Liver (tissue), 9 donors: ENCODE measurements around the gene KCNK18. TPM values are rescaled to one million over a fixed set of nuclear protein-coding genes. Genes with fewer than 3 reads are reported as not detected.
"Not testable (repeated sequence)": the region's sequence is repeated elsewhere in the genome, so short reads cannot be mapped to it uniquely, and the experiment has no call there.

Experiments
- DNase-seq: peaks from one replicate; pipeline ENCODE4 v3.0.0-alpha.2; 2017; ENCODE audit warnings: low spot score
- H3K27ac ChIP-seq, 2 donors: one replicate each; pipeline ENCODE4 v1.7.0; 2013; ENCODE audit warnings: inconsistent platforms in 2 of 2, low read length in 2 of 2, control low read depth in 1 of 2, low read depth in 1 of 2, mild to moderate bottlenecking in 1 of 2
- H3K27me3 ChIP-seq, 4 donors: one replicate each; pipeline versions ENCODE4 v1.6.1 to v1.7.0; 2013; ENCODE audit warnings: low read length in 3 of 4, inconsistent platforms in 1 of 4, mild to moderate bottlenecking in 1 of 4, moderate library complexity in 1 of 4; ENCODE audit not compliant: control insufficient read depth in 4 of 4, insufficient read depth in 4 of 4
- H3K36me3 ChIP-seq, 4 donors: one replicate each; pipeline versions ENCODE4 v1.6.1 to v1.7.0; 2013; ENCODE audit warnings: low read length in 3 of 4, mild to moderate bottlenecking in 3 of 4, low read depth in 1 of 4, moderate library complexity in 1 of 4; ENCODE audit not compliant: control insufficient read depth in 4 of 4, insufficient read depth in 3 of 4
- H3K4me1 ChIP-seq, 4 donors: one replicate each; pipeline versions ENCODE4 v1.6.1 to v1.7.0; 2013; ENCODE audit warnings: low read length in 3 of 4, mild to moderate bottlenecking in 3 of 4, moderate library complexity in 1 of 4; ENCODE audit not compliant: control insufficient read depth in 4 of 4, insufficient read depth in 4 of 4
- H3K4me3 ChIP-seq, 3 donors: one replicate each; pipeline versions ENCODE4 v1.6.1 to v1.7.0; 2013; ENCODE audit warnings: low read length in 3 of 3, control low read depth in 1 of 3, low read depth in 1 of 3, mild to moderate bottlenecking in 1 of 3
- H3K9ac ChIP-seq, 2 donors: one replicate each; pipeline ENCODE4 v1.7.0; 2013; ENCODE audit warnings: low read length in 2 of 2, mild to moderate bottlenecking in 2 of 2, moderate library complexity in 2 of 2, control low read depth in 1 of 2, low read depth in 1 of 2
- H3K9me3 ChIP-seq, 4 donors: one replicate each; pipeline versions ENCODE4 v1.6.1 to v1.7.0; 2013; ENCODE audit warnings: low read length in 3 of 4; ENCODE audit not compliant: control insufficient read depth in 4 of 4
- ATF3 ChIP-seq: IDR thresholded peaks from 2 replicates; pipeline ENCODE4 v1.6.1; 2016; ENCODE audit warnings: antibody characterized with exemption
- CTCF ChIP-seq: fragments of 150-350 bp; IDR thresholded peaks from 2 replicates; pipeline ENCODE4 v1.5.1; 2017; ENCODE audit warnings: improper control_type of control experiment, low read depth, low read length; ENCODE audit not compliant: missing input control
- EGR1 ChIP-seq, 2 donors: IDR thresholded peaks; 2 replicates each; pipeline ENCODE4 v1.6.1; 2016 to 2018; ENCODE audit warnings: antibody characterized with exemption in 2 of 2, low read depth in 2 of 2
- FOXA1 ChIP-seq: IDR thresholded peaks from 2 replicates; pipeline ENCODE4 v1.6.1; 2016; ENCODE audit warnings: antibody characterized with exemption
- FOXA2 ChIP-seq: IDR thresholded peaks from 2 replicates; pipeline ENCODE4 v1.6.1; 2016; ENCODE audit warnings: antibody characterized with exemption
- GABPA ChIP-seq, 2 donors: IDR thresholded peaks in 1 of 2; conservative IDR thresholded peaks in 1 of 2; 2 replicates each; pipeline ENCODE4 v1.6.1; 2016; ENCODE audit warnings: antibody characterized with exemption in 2 of 2, mild to moderate bottlenecking in 1 of 2, moderate library complexity in 1 of 2
- HNF4A ChIP-seq, 2 donors: conservative IDR thresholded peaks; 2 replicates each; pipeline ENCODE4 v1.6.1; 2016; ENCODE audit warnings: antibody characterized with exemption in 2 of 2, mild to moderate bottlenecking in 2 of 2
- HNF4G ChIP-seq: IDR thresholded peaks from 2 replicates; pipeline ENCODE4 v1.6.1; 2016; ENCODE audit warnings: antibody characterized with exemption
- JUND ChIP-seq, 2 donors: IDR thresholded peaks; 2 replicates each; pipeline ENCODE4 v1.6.1; 2016; ENCODE audit warnings: antibody characterized with exemption in 2 of 2
- MAX ChIP-seq: IDR thresholded peaks from 2 replicates; pipeline ENCODE4 v1.6.1; 2016; ENCODE audit warnings: antibody characterized with exemption
- NR2F2 ChIP-seq: IDR thresholded peaks from 2 replicates; pipeline ENCODE4 v1.6.1; 2016; ENCODE audit warnings: antibody characterized with exemption
- RAD21 ChIP-seq, 2 donors: IDR thresholded peaks; 2 replicates each; pipeline ENCODE4 v1.6.1; 2016; ENCODE audit warnings: antibody characterized with exemption in 2 of 2, mild to moderate bottlenecking in 2 of 2
- RXRA ChIP-seq, 2 donors: IDR thresholded peaks; 2 replicates each; pipeline ENCODE4 v1.6.1; 2017 to 2018; ENCODE audit warnings: antibody characterized with exemption in 2 of 2, mild to moderate bottlenecking in 1 of 2
- SP1 ChIP-seq: IDR thresholded peaks from 2 replicates; pipeline ENCODE4 v1.6.1; 2018; ENCODE audit warnings: antibody characterized with exemption, mild to moderate bottlenecking
- TAF1 ChIP-seq: conservative IDR thresholded peaks from 2 replicates; pipeline ENCODE4 v1.6.1; 2016; ENCODE audit warnings: antibody characterized with exemption, mild to moderate bottlenecking
- YY1 ChIP-seq: IDR thresholded peaks from 2 replicates; pipeline ENCODE4 v1.6.1; 2016; ENCODE audit warnings: antibody characterized with exemption, mild to moderate bottlenecking
- ZBTB33 ChIP-seq: IDR thresholded peaks from 2 replicates; pipeline ENCODE4 v1.6.1; 2016; ENCODE audit warnings: antibody characterized with exemption
- WGBS: extraction: QIAGEN DNeasy Blood & Tissue Kit; methylation state at CpG from one replicate; pipeline ENCODE4 v1.1.7; 2013; 5-methylcytosine and 5-hydroxymethylcytosine counted together
- polyA plus RNA-seq, 2 donors: library from polyadenylated mRNA; stranded (reverse) in 1 of 2; unstranded in 1 of 2; fragments of 200-250 nt in 1 of 2; fragments of >200 nt in 1 of 2; fragmentation: Nextera tagmentation in 1 of 2; extraction: Ambion mirVana in 1 of 2; gene quantifications; one replicate each; pipeline versions ENCODE4 v1.2.1 to v1.2.3, GENCODE V29; 2013 to 2015
- total RNA-seq, 2 donors: library from RNA; depleted of rRNA; stranded (reverse); fragments of >200 nt; gene quantifications; one replicate each; pipeline ENCODE4 v1.2.3, GENCODE V29; 2014
- donor health status: healthy.
- donor health status: healthy.
- donor health status: healthy.
- donor health status: healthy.
- donor health status: healthy.

KCNK18 gene
- total and polyA plus RNA-seq, 4 donors, result not detected

GRCh38 chr10:117224881-117225280 lies 27.6 kb downstream of the KCNK18 start:
- no peak for DNase-seq
- no peaks in the 10 kb centered on the region for H3K27me3 ChIP-seq
- no peaks in the 10 kb centered on the region for H3K36me3 ChIP-seq
- no peak for TF ChIP-seq SP1
- no peak for TF ChIP-seq JUND (IDR thresholded peaks at IDR 0.05)
- no peak for TF ChIP-seq GABPA (IDR thresholded peaks at IDR 0.05 in 1 of 2, conservative IDR thresholded peaks at IDR 0.05 in 1 of 2)
- no peak overlapping the region for H3K9ac ChIP-seq
- no peak overlapping the region for H3K27ac ChIP-seq
- WGBS, result 73% methylated on average over 3 of the region's 3 CpGs
- no peaks in the 10 kb centered on the region for H3K9me3 ChIP-seq
- no peaks in the 10 kb centered on the region for H3K4me1 ChIP-seq
- no peak overlapping the region for H3K4me3 ChIP-seq

GRCh38 chr10:117226813-117227451 lies 29.6 kb downstream of the KCNK18 start:
- WGBS, result 23% methylated on average over 10 of the region's 10 CpGs
- TF ChIP-seq ATF3 (no peak), RAD21 (IDR thresholded peaks at IDR 0.05) (peak; percentile 70 to 80), CTCF (peak; percentile 43)
- DNase-seq, result peak; percentile 46

GRCh38 chr10:117228210-117228609 lies 30.9 kb downstream of the KCNK18 start:
- no peaks in the 10 kb centered on the region for H3K4me1 ChIP-seq
- no peaks in the 10 kb centered on the region for H3K27me3 ChIP-seq
- H3K9me3 ChIP-seq, result no peaks in the 10 kb centered on the region
- no peak overlapping the region for H3K9ac ChIP-seq
- no peak overlapping the region for H3K4me3 ChIP-seq
- TF ChIP-seq EGR1 (IDR thresholded peaks at IDR 0.05; ENCODE audit: low read depth in 2 of 2) (no peak), FOXA2 (no peak), HNF4G (no peak), YY1 (no peak), RXRA (IDR thresholded peaks at IDR 0.05) (no peak), JUND (IDR thresholded peaks at IDR 0.05) (no peak), GABPA (IDR thresholded peaks at IDR 0.05 in 1 of 2, conservative IDR thresholded peaks at IDR 0.05 in 1 of 2) (no peak), FOXA1 (no peak), ZBTB33 (no peak), NR2F2 (no peak), ATF3 (no peak), RAD21 (IDR thresholded peaks at IDR 0.05) (no peak), TAF1 (no peak), SP1 (no peak), MAX (no peak), CTCF (no peak), HNF4A (conservative IDR thresholded peaks at IDR 0.05) (no peak)
- DNase-seq, result no peak
- no peak overlapping the region for H3K27ac ChIP-seq
- H3K36me3 ChIP-seq, result no peaks in the 10 kb centered on the region

More at GRCh38 chr10:117226813-117227451, 29.6 kb downstream of the KCNK18 start:
- no peaks in the 10 kb centered on the region for H3K27me3 ChIP-seq
- no peak overlapping the region for H3K9ac ChIP-seq
- no peaks in the 10 kb centered on the region for H3K36me3 ChIP-seq
- no peaks in the 10 kb centered on the region for H3K9me3 ChIP-seq
- no peak overlapping the region for H3K27ac ChIP-seq
- H3K4me1 ChIP-seq, result no peaks in the 10 kb centered on the region
- H3K4me3 ChIP-seq, result no peak overlapping the region

GRCh38 chr10:117230107-117230506 lies 32.8 kb downstream of the KCNK18 start:
- not testable (repeated sequence) for DNase-seq, H3K4me1 ChIP-seq, H3K4me3 ChIP-seq, H3K36me3 ChIP-seq, H3K27ac ChIP-seq, H3K9me3 ChIP-seq, H3K9ac ChIP-seq, H3K27me3 ChIP-seq
- 87% methylated on average over 4 of the region's 4 CpGs for WGBS
